Measurements from ENCODE around the gene AGMO. TPM values are rescaled to one million over a fixed set of nuclear protein-coding genes. Genes with fewer than 3 reads are reported as not detected.

The AGMO gene
- total and polyA plus RNA-seq, 10 of the 15 experiments (the other 5 are each of a cell fraction or from before 2014, with no cell fraction given) = 0.11 to 0.29 TPM; not detected in 8

GRCh38 chr7:15452670-15453069 lies 109.1 kb downstream of the AGMO start:
- Histone ChIP-seq H3K4me1 (ENCODE audit: control insufficient read depth, insufficient read depth, low read length) (no peaks in the 10 kb centered on the region), H3K9ac (ENCODE audit: control insufficient read depth, insufficient read depth, low read length) (no peak overlapping the region), H3K79me2 (ENCODE audit: control insufficient read depth, insufficient read depth, low read length) (no peaks in the 10 kb centered on the region), H3K27ac (ENCODE audit: control insufficient read depth, insufficient read depth) (no peak overlapping the region), H3K27me3 (replicated peaks in 1 of 2; ENCODE audit: control insufficient read depth in 2 of 2, insufficient read depth in 2 of 2, low read length in 1 of 2) (no peaks in the 10 kb centered on the region), H3K9me3 (replicated peaks; ENCODE audit: control insufficient read depth, insufficient read depth, low read length) (no peaks in the 10 kb centered on the region), H3K4me2 (ENCODE audit: control insufficient read depth, insufficient read depth) (no peak overlapping the region), H3K4me3 (no peak overlapping the region), H2AFZ (ENCODE audit: control insufficient read depth, low read depth, low read length) (no peak overlapping the region), H3K36me3 (ENCODE audit: control insufficient read depth in 2 of 2, insufficient read depth in 2 of 2, low read length in 1 of 2) (no peaks in the 10 kb centered on the region), H4K20me1 (ENCODE audit: control insufficient read depth, insufficient read depth) (no peaks in the 10 kb centered on the region)
- ATAC-seq (no peak), DNase-seq (ENCODE audit: low read depth, low spot score) (no peak), FAIRE-seq (no peak)
- TF ChIP-seq IKZF2 (IDR thresholded peaks at IDR 0.05) (no peak), BACH1 (IDR thresholded peaks at IDR 0.05; ENCODE audit: borderline replicate concordance) (no peak), RFX5 (IDR thresholded peaks at IDR 0.05; ENCODE audit: low read depth, low read length) (no peak), CBFB (IDR thresholded peaks at IDR 0.05; ENCODE audit: low read depth) (no peak), SMAD1 (IDR thresholded peaks at IDR 0.05; ENCODE audit: low read depth, partially characterized antibody) (no peak), NKRF (conservative IDR thresholded peaks at IDR 0.05) (no peak), EGR1 (IDR thresholded peaks at IDR 0.05; ENCODE audit: borderline replicate concordance in 1 of 2, low read depth in 2 of 2, low read length in 2 of 2) (no peak), ZNF622 (IDR thresholded peaks at IDR 0.05) (no peak), SRF (IDR thresholded peaks at IDR 0.05; ENCODE audit: low read depth in 2 of 2, low read length in 2 of 2) (no peak), IRF3 (IDR thresholded peaks at IDR 0.05) (no peak), RBBP5 (conservative IDR thresholded peaks at IDR 0.05) (no peak), MEF2A (IDR thresholded peaks at IDR 0.05; ENCODE audit: insufficient read depth, low read depth, low read length) (no peak), PML (IDR thresholded peaks at IDR 0.05; ENCODE audit: low read length) (no peak), ATF2 (IDR thresholded peaks at IDR 0.05; ENCODE audit: low read length) (no peak), NRF1 (conservative IDR thresholded peaks at IDR 0.05; ENCODE audit: low read depth, low read length) (no peak), ZNF592 (IDR thresholded peaks at IDR 0.05) (no peak)
- intact Hi-C loops (cut with micrococcal nuclease; ENCODE audit: unreplicated experiment) = no loop called here
- no TSS peak for BruUV-seq (replicated peaks)
- 52% methylated on average over 3 of the region's 3 CpGs for WGBS (ENCODE audit: insufficient coverage, insufficient replicate concordance, low lambda C conversion rate, missing lambda C conversion rate)
- RAD21 ChIA-PET (ENCODE audit: unreplicated experiment) = no interaction called here
- POLR2A ChIA-PET = no interaction called here
- in situ Hi-C loops (cut with MboI) = no loop called here
- SMC1A ChIA-PET (ENCODE audit: uncharacterized antibody, unreplicated experiment) = no interaction called here
- CTCF ChIA-PET = no interaction called here

Data from GM12878 (cell line).